Activated CD8-positive, alpha-beta memory T cell treated with anti-CD3 and anti-CD28 coated beads for 48 hours (primary cell): ENCODE data around the gene DPP9.
A peak's percentile ranks its signal among the peaks of the same experiment; 100 is the strongest.

Source experiments
- DNase-seq, 3 experiments: peaks; one replicate each; pipeline ENCODE4 v3.0.0-alpha.2; 2020; ENCODE audit warnings: low read depth in 2 of 3, low spot score in 2 of 3

Gene DPP9

GRCh38 chr19:4636761-4637160, 86.9 kb downstream of the DPP9 start:
- no peak for DNase-seq

GRCh38 chr19:4636151-4636717, 87.4 kb downstream of the DPP9 start:
- peak; percentile 56 to 81 (median 75) for DNase-seq

- no peak for DNase-seq
Observed at GRCh38 chr19:4635754-4636116, 87.9 kb downstream of the DPP9 start.

GRCh38 chr19:4633140-4633967, 90.3 kb downstream of the DPP9 start:
- DNase-seq: no peak
